Astrocyte (in vitro differentiated cells and primary cell): ENCODE measurements around the gene ZFP36L1. TPM values are rescaled to one million over a fixed set of nuclear protein-coding genes. Genes with fewer than 3 reads are reported as not detected.
A peak's percentile ranks its signal among the peaks of the same experiment; 100 is the strongest.

Experiments used
- DNase-seq: peaks from one replicate; pipeline ENCODE4 v3.0.0-alpha.2; 2010; ENCODE audit warnings: low read depth
- FAIRE-seq: peaks from 2 replicates; lab custom pipeline; 2011; peaks lifted over from hg19 to GRCh38; lab: Jason Lieb, UNC
- H2AFZ ChIP-seq: 2 replicates; pipeline ENCODE4 v1.6.0; 2012; ENCODE audit warnings: low read depth, low read length, inconsistent platforms
- H3K27ac ChIP-seq: 2 replicates; pipeline ENCODE4 v1.5.1; 2011; ENCODE audit warnings: low read depth, low read length, inconsistent platforms
- H3K27me3 ChIP-seq: 2 replicates; pipeline ENCODE4 v1.6.0; 2011; ENCODE audit warnings: low read length, inconsistent platforms; ENCODE audit not compliant: insufficient read depth
- H3K36me3 ChIP-seq: 2 replicates; pipeline ENCODE4 v1.5.1; 2011; ENCODE audit warnings: low read length, inconsistent platforms; ENCODE audit not compliant: insufficient read depth
- H3K4me1 ChIP-seq: 2 replicates; pipeline ENCODE4 v1.5.1; 2011; ENCODE audit warnings: low read length, inconsistent platforms; ENCODE audit not compliant: insufficient read depth
- H3K4me2 ChIP-seq: 2 replicates; pipeline ENCODE4 v1.6.0; 2012; ENCODE audit warnings: low read length, inconsistent platforms
- H3K4me3 ChIP-seq: 2 replicates; pipeline ENCODE4 v1.5.1; 2011; ENCODE audit warnings: low read depth, mild to moderate bottlenecking, low read length, inconsistent platforms; ENCODE audit not compliant: insufficient read depth
- H3K79me2 ChIP-seq: 2 replicates; pipeline ENCODE4 v1.6.0; 2012; ENCODE audit warnings: mild to moderate bottlenecking, low read length, inconsistent platforms; ENCODE audit not compliant: insufficient read depth
- H3K9ac ChIP-seq: 2 replicates; pipeline ENCODE4 v1.6.0; 2012; ENCODE audit warnings: mild to moderate bottlenecking, low read length, inconsistent platforms
- H3K9me3 ChIP-seq: 2 replicates; pipeline ENCODE4 v1.5.1; 2012; ENCODE audit warnings: low read depth, mild to moderate bottlenecking, low read length, inconsistent platforms; ENCODE audit not compliant: insufficient read depth
- H4K20me1 ChIP-seq: 2 replicates; pipeline ENCODE4 v1.6.0; 2012; ENCODE audit warnings: low read length, inconsistent platforms; ENCODE audit not compliant: insufficient read depth
- H3K27ac Mint-ChIP-seq: one replicate; pipeline ENCODE4 v1.8.0; 2021; ENCODE audit warnings: mild to moderate bottlenecking, mixed read lengths; ENCODE audit not compliant: unreplicated experiment
- H3K27me3 Mint-ChIP-seq: one replicate; pipeline ENCODE4 v1.8.0; 2021; ENCODE audit warnings: low read depth, mixed read lengths; ENCODE audit not compliant: unreplicated experiment
- H3K36me3 Mint-ChIP-seq: one replicate; pipeline ENCODE4 v1.8.0; 2021; ENCODE audit warnings: low read depth, mixed read lengths; ENCODE audit not compliant: unreplicated experiment
- H3K4me1 Mint-ChIP-seq: one replicate; pipeline ENCODE4 v1.8.0; 2021; ENCODE audit warnings: low read depth, mixed read lengths; ENCODE audit not compliant: unreplicated experiment
- H3K4me3 Mint-ChIP-seq: one replicate; pipeline ENCODE4 v1.8.0; 2021; ENCODE audit warnings: mild to moderate bottlenecking, moderate library complexity, mixed read lengths; ENCODE audit not compliant: unreplicated experiment
- H3K9me3 Mint-ChIP-seq: one replicate; pipeline ENCODE4 v1.8.0; 2021; ENCODE audit warnings: mild to moderate bottlenecking, mixed read lengths; ENCODE audit not compliant: unreplicated experiment
- CTCF ChIP-seq: IDR thresholded peaks from 2 replicates; pipeline ENCODE4 v1.5.1; 2011; ENCODE audit warnings: low read depth, mild to moderate bottlenecking, inconsistent platforms, low read length, moderate library complexity; ENCODE audit not compliant: insufficient read depth
- EZH2 ChIP-seq: IDR thresholded peaks from 2 replicates; pipeline ENCODE4 v1.6.1; 2012; ENCODE audit warnings: mild to moderate bottlenecking, low read length, inconsistent platforms; ENCODE audit not compliant: insufficient read depth
- total RNA-seq: library from RNA; stranded (reverse); gene quantifications from 2 replicates; pipeline ENCODE4 v1.2.1, GENCODE V29; 2021

ZFP36L1 gene
- total RNA-seq, 1 donor from 2014 or later: 219 TPM

- peaks cover 16% of the 10 kb centered on the region for H3K4me1 Mint-ChIP-seq
- H3K27me3 Mint-ChIP-seq: no peaks in the 10 kb centered on the region
- FAIRE-seq: no peak
- Histone ChIP-seq H3K9me3 (no peaks in the 10 kb centered on the region), H4K20me1 (no peaks in the 10 kb centered on the region), H2AFZ (no peak overlapping the region), H3K4me1 (peaks cover 4% of the 10 kb centered on the region), H3K36me3 (no peaks in the 10 kb centered on the region), H3K4me2 (no peak overlapping the region), H3K27me3 (no peaks in the 10 kb centered on the region), H3K27ac (no peak overlapping the region), H3K79me2 (no peaks in the 10 kb centered on the region), H3K4me3 (no peak overlapping the region), H3K9ac (no peak overlapping the region)
- no peak overlapping the region for H3K4me3 Mint-ChIP-seq
- H3K36me3 Mint-ChIP-seq: peaks cover 7% of the 10 kb centered on the region
- H3K9me3 Mint-ChIP-seq: peaks cover 11% of the 10 kb centered on the region
- H3K27ac Mint-ChIP-seq: no peak overlapping the region
- TF ChIP-seq CTCF (no peak), EZH2 (no peak)
- DNase-seq: no peak
Observed at GRCh38 chr14:68801631-68802030, 8.8 kb upstream of the ZFP36L1 start.

DNA sequence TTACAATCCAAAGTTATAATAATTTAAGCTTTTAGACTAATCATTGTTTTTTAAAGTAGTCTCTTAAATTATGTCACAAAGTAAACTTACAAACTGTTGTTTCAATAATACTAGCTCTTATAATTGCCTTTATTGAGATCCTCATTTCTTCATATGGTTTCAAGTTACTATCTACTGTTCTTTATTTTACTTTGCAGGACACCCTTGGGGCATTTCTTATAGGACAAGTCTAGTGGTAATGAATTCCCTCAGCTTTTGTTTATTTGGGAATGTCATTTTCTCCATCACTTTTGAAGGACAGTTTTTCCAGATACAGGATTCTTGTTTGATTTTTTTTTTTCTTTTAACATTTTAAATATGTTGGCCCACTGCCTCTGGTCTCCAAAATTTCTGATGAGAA is 8.1 kb upstream of the ZFP36L1 start:
- peaks cover 6% of the 10 kb centered on the region for H3K4me1 ChIP-seq
- no peaks in the 10 kb centered on the region for H3K79me2 ChIP-seq
- no peak overlapping the region for H3K9ac ChIP-seq
- H3K4me1 Mint-ChIP-seq: peaks cover 14% of the 10 kb centered on the region
- H3K27ac ChIP-seq: no peak overlapping the region
- H4K20me1 ChIP-seq: no peaks in the 10 kb centered on the region
- TF ChIP-seq CTCF (no peak), EZH2 (no peak)
- H2AFZ ChIP-seq: no peak overlapping the region
- peaks cover 7% of the 10 kb centered on the region for H3K36me3 Mint-ChIP-seq
- H3K4me3 Mint-ChIP-seq: no peak overlapping the region
- H3K27me3 ChIP-seq: no peaks in the 10 kb centered on the region
- no peak overlapping the region for H3K4me2 ChIP-seq
- no peak overlapping the region for H3K4me3 ChIP-seq
- H3K27ac Mint-ChIP-seq: peak overlapping the region; percentile 26
- H3K9me3 ChIP-seq: no peaks in the 10 kb centered on the region
- no peak for FAIRE-seq
- no peaks in the 10 kb centered on the region for H3K36me3 ChIP-seq
- DNase-seq: no peak
- H3K27me3 Mint-ChIP-seq: no peaks in the 10 kb centered on the region
- peaks cover 11% of the 10 kb centered on the region for H3K9me3 Mint-ChIP-seq

DNA sequence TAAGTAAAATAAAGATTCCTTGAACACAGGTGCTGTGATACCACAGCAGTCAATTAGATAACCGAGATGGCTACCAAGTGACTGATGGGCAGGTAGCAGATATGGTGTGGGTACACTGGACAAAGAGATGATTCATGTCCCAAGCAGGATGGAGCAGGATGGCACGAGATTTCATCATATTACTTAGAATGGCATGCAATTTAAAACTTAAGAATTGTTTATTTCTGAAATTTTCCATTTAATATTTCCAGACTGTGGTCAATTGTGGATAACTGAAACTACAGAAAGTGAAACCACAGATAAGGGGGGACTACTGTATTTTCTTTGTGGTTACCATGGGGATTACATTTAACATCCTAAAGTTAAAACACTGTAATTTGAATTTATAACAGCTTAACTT is 7.5 kb upstream of the ZFP36L1 start:
- no peaks in the 10 kb centered on the region for H3K9me3 ChIP-seq
- DNase-seq: no peak
- H3K27me3 ChIP-seq: no peaks in the 10 kb centered on the region
- no peak overlapping the region for H3K4me3 ChIP-seq
- no peaks in the 10 kb centered on the region for H3K36me3 ChIP-seq
- no peaks in the 10 kb centered on the region for H3K27me3 Mint-ChIP-seq
- TF ChIP-seq CTCF: no peak
- no peak for TF ChIP-seq EZH2
- H3K4me2 ChIP-seq: no peak overlapping the region
- H4K20me1 ChIP-seq: no peaks in the 10 kb centered on the region
- H3K27ac Mint-ChIP-seq: peak overlapping the region; percentile 37
- FAIRE-seq: no peak
- no peak overlapping the region for H3K27ac ChIP-seq
- H3K4me3 Mint-ChIP-seq: no peak overlapping the region
- no peak overlapping the region for H3K9ac ChIP-seq
- peaks cover 6% of the 10 kb centered on the region for H3K4me1 ChIP-seq
- no peaks in the 10 kb centered on the region for H3K79me2 ChIP-seq
- peaks cover 11% of the 10 kb centered on the region for H3K9me3 Mint-ChIP-seq
- H3K4me1 Mint-ChIP-seq: peaks cover 14% of the 10 kb centered on the region
- H3K36me3 Mint-ChIP-seq: peaks cover 7% of the 10 kb centered on the region
- H2AFZ ChIP-seq: no peak overlapping the region
